HepG2 (cell line): ENCODE data around the gene PRM2. TPM values are rescaled to one million over a fixed set of nuclear protein-coding genes. Genes with fewer than 3 reads are reported as not detected.

Experiments used
- ARNTL ChIP-seq: sonication (generic); formaldehyde crosslinking; IDR thresholded peaks from 2 replicates; pipeline ENCODE4 v1.4.0; 2020; ENCODE audit warnings: mild to moderate bottlenecking, missing genetic modification reagents
- DPF2 ChIP-seq: sonication (generic); formaldehyde crosslinking; IDR thresholded peaks from 2 replicates; pipeline ENCODE4 v1.4.0; 2020; ENCODE audit warnings: mild to moderate bottlenecking, low read depth, missing genetic modification reagents, borderline replicate concordance
- GLI4 ChIP-seq: sonication (generic); formaldehyde crosslinking; IDR thresholded peaks from 2 replicates; pipeline ENCODE4 v1.5.1; 2020; ENCODE audit warnings: missing genetic modification reagents, mild to moderate bottlenecking, moderate library complexity, borderline replicate concordance
- HOXA9 ChIP-seq: sonication (generic); formaldehyde crosslinking; IDR thresholded peaks from 2 replicates; pipeline ENCODE4 v1.8.1; 2022; ENCODE audit warnings: missing genetic modification reagents, mild to moderate bottlenecking, moderate library complexity, borderline replicate concordance
- MXI1 ChIP-seq: IDR thresholded peaks from 3 replicates; pipeline ENCODE4 v1.6.1; 2012; ENCODE audit warnings: low read depth, low read length, inconsistent platforms, borderline replicate concordance
- SYNCRIP ChIP-seq: fragments of 200-400 bp; formaldehyde crosslinking; IDR thresholded peaks from 2 replicates; pipeline ENCODE4 v1.6.1; 2018; ENCODE audit warnings: mild to moderate bottlenecking, low read depth, low read length; ENCODE audit not compliant: insufficient read depth
- TEAD3 ChIP-seq: optimal IDR thresholded peaks from 2 replicates; pipeline ENCODE3; 2016; ENCODE audit warnings: borderline replicate concordance
- ZFP36L1 ChIP-seq: sonication (generic); formaldehyde crosslinking; IDR thresholded peaks from 2 replicates; pipeline ENCODE4 v1.8.0; 2022; ENCODE audit warnings: mild to moderate bottlenecking, missing genetic modification reagents, moderate library complexity
- ZMYM2 ChIP-seq: sonication (generic); formaldehyde crosslinking; IDR thresholded peaks from 2 replicates; pipeline ENCODE4 v1.8.0; 2022; ENCODE audit warnings: mild to moderate bottlenecking, missing genetic modification reagents
- ZNF530 ChIP-seq: sonication (generic); formaldehyde crosslinking; IDR thresholded peaks from 2 replicates; pipeline ENCODE4 v1.5.0; 2020; ENCODE audit warnings: low read depth, mild to moderate bottlenecking, missing genetic modification reagents
- ZNF572 ChIP-seq: sonication (generic); formaldehyde crosslinking; IDR thresholded peaks from 2 replicates; pipeline ENCODE4 v1.5.1; 2020; ENCODE audit warnings: mild to moderate bottlenecking, missing genetic modification reagents
- ZNF607 ChIP-seq: sonication (generic); formaldehyde crosslinking; IDR thresholded peaks from 2 replicates; pipeline ENCODE4 v1.5.1; 2020; ENCODE audit warnings: missing genetic modification reagents, mild to moderate bottlenecking, borderline replicate concordance
- polyA plus RNA-seq, 8 experiments: library from polyadenylated mRNA; depleted of rRNA in 3 of 8; stranded (reverse) in 7 of 8; unstranded in 1 of 8; fragments of >200 nt; fragmentation: Illumina TruSeq in 4 of 8; extraction: Trizol in 4 of 8; gene quantifications; 2 replicates each; pipeline versions ENCODE4 v1.2.1 to v1.2.3, GENCODE V29; 2011 to 2016; ENCODE audit warnings: low read depth in 4 of 8, missing spikeins in 1 of 8, mixed read lengths in 1 of 8; ENCODE audit not compliant: insufficient read depth in 1 of 8
- total RNA-seq, 5 experiments: library from RNA; depleted of rRNA; stranded (reverse); fragments of >200 nt; fragmentation: Illumina TruSeq; extraction: Trizol; gene quantifications; 2 replicates each; pipeline ENCODE4 v1.2.3, GENCODE V29; 2016; ENCODE audit warnings: low read depth in 1 of 5
- TF ChIP-seq, protein P1 (sequence below): sonication (generic); formaldehyde crosslinking; IDR thresholded peaks from 2 replicates; pipeline ENCODE4 v1.4.0; 2020; ENCODE audit warnings: missing genetic modification reagents, borderline replicate concordance
- TF ChIP-seq, protein P2 (sequence below): sonication (generic); formaldehyde crosslinking; IDR thresholded peaks from 2 replicates; pipeline ENCODE4 v1.4.0; 2020; ENCODE audit warnings: missing genetic modification reagents
- TF ChIP-seq, protein P3 (sequence below): sonication (generic); formaldehyde crosslinking; IDR thresholded peaks from 2 replicates; pipeline ENCODE4 v1.9.0; 2021; ENCODE audit warnings: missing genetic modification reagents, borderline replicate concordance
- TF ChIP-seq, protein P4 (sequence below), 2 experiments: fragments of 450-650 bp in 1 of 2; sonication (generic) in 1 of 2; formaldehyde crosslinking; IDR thresholded peaks; 2 replicates each; pipeline versions ENCODE4 v1.5.0 to v1.8.0; 2020 to 2022; ENCODE audit warnings: mild to moderate bottlenecking in 1 of 2, missing genetic modification reagents in 1 of 2
- TF ChIP-seq, protein P5 (sequence below): IDR thresholded peaks from 2 replicates; pipeline ENCODE4 v1.6.1; 2016; ENCODE audit warnings: missing genetic modification reagents, missing compliant biosample characterization

Gene PRM2
- total and polyA plus RNA-seq, 2 of the 13 experiments (the other 11 are each of a cell fraction or from before 2014, with no cell fraction given) = 0.54 TPM; not detected in 1

DNA sequence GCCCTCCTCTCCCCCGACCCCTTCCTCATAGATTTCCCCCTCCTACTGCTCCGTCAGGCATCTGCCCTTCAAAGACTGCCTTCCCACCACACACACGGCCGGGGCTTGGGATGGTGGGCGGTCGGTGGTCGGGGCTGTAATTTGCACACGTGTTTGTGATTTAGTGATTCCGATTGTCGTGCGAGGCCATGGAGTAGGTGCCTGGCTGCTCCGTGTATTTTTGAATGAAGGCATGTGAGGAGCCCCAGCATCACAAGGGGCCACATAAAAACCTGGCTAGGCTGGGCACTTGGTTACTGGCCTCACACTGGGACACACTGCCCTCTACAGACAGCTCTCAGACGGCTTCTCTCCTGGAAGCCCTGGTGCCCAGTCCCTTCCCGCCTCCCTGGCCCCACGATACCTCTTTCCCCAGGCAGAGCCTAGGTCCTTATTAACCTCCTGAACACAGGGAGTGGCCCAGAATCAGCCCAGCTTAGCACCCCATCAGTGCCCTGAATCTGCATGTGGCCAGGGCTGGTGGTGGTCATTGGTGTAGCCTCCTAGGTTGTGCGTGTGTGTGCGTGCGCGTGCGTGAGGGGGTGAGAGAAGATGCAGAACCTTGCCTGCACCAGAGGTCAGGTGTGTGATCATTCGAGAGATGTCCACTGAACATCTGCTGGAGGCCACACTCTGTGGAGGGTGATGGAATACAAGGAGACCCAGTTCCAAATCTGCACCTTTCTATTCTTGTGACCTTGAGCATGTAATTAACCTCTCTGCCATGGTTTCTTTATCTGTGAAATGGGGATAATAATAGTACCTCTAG is 18.9 kb downstream of the PRM2 start (continued):
- TF ChIP-seq ZNF572 (CRISPR knock-in tag) = peak; percentile 94
- peak; percentile 64; the same call in 1 of the 2 replicates for TF ChIP-seq ARNTL (CRISPR knock-in tag)
- TF ChIP-seq, protein P1, sequence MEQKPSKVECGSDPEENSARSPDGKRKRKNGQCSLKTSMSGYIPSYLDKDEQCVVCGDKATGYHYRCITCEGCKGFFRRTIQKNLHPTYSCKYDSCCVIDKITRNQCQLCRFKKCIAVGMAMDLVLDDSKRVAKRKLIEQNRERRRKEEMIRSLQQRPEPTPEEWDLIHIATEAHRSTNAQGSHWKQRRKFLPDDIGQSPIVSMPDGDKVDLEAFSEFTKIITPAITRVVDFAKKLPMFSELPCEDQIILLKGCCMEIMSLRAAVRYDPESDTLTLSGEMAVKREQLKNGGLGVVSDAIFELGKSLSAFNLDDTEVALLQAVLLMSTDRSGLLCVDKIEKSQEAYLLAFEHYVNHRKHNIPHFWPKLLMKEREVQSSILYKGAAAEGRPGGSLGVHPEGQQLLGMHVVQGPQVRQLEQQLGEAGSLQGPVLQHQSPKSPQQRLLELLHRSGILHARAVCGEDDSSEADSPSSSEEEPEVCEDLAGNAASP (CRISPR knock-in tag) = no peak
- TF ChIP-seq TEAD3 (CRISPR knock-in tag) = no peak
- TF ChIP-seq, protein P2, sequence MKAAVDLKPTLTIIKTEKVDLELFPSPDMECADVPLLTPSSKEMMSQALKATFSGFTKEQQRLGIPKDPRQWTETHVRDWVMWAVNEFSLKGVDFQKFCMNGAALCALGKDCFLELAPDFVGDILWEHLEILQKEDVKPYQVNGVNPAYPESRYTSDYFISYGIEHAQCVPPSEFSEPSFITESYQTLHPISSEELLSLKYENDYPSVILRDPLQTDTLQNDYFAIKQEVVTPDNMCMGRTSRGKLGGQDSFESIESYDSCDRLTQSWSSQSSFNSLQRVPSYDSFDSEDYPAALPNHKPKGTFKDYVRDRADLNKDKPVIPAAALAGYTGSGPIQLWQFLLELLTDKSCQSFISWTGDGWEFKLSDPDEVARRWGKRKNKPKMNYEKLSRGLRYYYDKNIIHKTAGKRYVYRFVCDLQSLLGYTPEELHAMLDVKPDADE (CRISPR knock-in tag) = no peak
- no peak for TF ChIP-seq ZNF607
- no peak for TF ChIP-seq GLI4 (CRISPR knock-in tag)
- TF ChIP-seq, protein P3, sequence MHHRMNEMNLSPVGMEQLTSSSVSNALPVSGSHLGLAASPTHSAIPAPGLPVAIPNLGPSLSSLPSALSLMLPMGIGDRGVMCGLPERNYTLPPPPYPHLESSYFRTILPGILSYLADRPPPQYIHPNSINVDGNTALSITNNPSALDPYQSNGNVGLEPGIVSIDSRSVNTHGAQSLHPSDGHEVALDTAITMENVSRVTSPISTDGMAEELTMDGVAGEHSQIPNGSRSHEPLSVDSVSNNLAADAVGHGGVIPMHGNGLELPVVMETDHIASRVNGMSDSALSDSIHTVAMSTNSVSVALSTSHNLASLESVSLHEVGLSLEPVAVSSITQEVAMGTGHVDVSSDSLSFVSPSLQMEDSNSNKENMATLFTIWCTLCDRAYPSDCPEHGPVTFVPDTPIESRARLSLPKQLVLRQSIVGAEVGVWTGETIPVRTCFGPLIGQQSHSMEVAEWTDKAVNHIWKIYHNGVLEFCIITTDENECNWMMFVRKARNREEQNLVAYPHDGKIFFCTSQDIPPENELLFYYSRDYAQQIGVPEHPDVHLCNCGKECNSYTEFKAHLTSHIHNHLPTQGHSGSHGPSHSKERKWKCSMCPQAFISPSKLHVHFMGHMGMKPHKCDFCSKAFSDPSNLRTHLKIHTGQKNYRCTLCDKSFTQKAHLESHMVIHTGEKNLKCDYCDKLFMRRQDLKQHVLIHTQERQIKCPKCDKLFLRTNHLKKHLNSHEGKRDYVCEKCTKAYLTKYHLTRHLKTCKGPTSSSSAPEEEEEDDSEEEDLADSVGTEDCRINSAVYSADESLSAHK (CRISPR knock-in tag) = no peak
- TF ChIP-seq ZMYM2 (CRISPR knock-in tag) = peak; percentile 45; the same call in 1 of the 2 replicates
- no peak for TF ChIP-seq SYNCRIP
- TF ChIP-seq, protein P4, sequence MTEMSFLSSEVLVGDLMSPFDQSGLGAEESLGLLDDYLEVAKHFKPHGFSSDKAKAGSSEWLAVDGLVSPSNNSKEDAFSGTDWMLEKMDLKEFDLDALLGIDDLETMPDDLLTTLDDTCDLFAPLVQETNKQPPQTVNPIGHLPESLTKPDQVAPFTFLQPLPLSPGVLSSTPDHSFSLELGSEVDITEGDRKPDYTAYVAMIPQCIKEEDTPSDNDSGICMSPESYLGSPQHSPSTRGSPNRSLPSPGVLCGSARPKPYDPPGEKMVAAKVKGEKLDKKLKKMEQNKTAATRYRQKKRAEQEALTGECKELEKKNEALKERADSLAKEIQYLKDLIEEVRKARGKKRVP (CRISPR knock-in tag; IDR thresholded peaks at IDR 0.05) = no peak
- peak; percentile 91 for TF ChIP-seq HOXA9 (CRISPR knock-in tag)
- no peak for TF ChIP-seq ZNF530
- TF ChIP-seq, protein P5, sequence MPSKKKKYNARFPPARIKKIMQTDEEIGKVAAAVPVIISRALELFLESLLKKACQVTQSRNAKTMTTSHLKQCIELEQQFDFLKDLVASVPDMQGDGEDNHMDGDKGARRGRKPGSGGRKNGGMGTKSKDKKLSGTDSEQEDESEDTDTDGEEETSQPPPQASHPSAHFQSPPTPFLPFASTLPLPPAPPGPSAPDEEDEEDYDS (CRISPR knock-in tag) = no peak; the same call in 1 of the 2 replicates
- peak; percentile 33 for TF ChIP-seq DPF2
- peak; percentile 64; the same call in 2 of the 3 replicates for TF ChIP-seq MXI1
- TF ChIP-seq ZFP36L1 = peak; percentile 71; the same call in 1 of the 2 replicates
